Natural killer cell (primary cell): ENCODE measurements around the gene TEKTIP1. TPM values are rescaled to one million over a fixed set of nuclear protein-coding genes. Genes with fewer than 3 reads are reported as not detected.

Source experiments
- ATAC-seq, 3 donors: fragments of 150-1000 bp in 2 of 3; fragments of 200-7000 bp in 1 of 3; cut with Tn5 transposase; 1 replicate in 1 of 3; 2 replicates in 2 of 3; pipeline ENCODE4 v1.10.0; 2021; ENCODE audit warnings: mild to moderate bottlenecking in 2 of 3, moderate library complexity in 2 of 3
- DNase-seq, 2 donors: peaks; one replicate each; pipeline versions ENCODE4 v3.0.0 to v3.0.0-alpha.2; 2013 to 2021; ENCODE audit warnings: mixed read lengths in 1 of 2
- H3K27ac ChIP-seq: one replicate; pipeline ENCODE4 v1.5.1; 2013; ENCODE audit warnings: mild to moderate bottlenecking, low read length
- H3K27me3 ChIP-seq: one replicate; pipeline ENCODE4 v1.6.1; 2013; ENCODE audit warnings: low read length; ENCODE audit not compliant: control insufficient read depth, insufficient read depth
- H3K36me3 ChIP-seq: one replicate; pipeline ENCODE4 v1.6.1; 2013; ENCODE audit warnings: low read length; ENCODE audit not compliant: control insufficient read depth, insufficient read depth
- H3K4me1 ChIP-seq: one replicate; pipeline ENCODE4 v1.6.1; 2013; ENCODE audit warnings: low read length; ENCODE audit not compliant: control insufficient read depth, insufficient read depth
- H3K4me3 ChIP-seq: one replicate; pipeline ENCODE4 v1.5.1; 2013; ENCODE audit warnings: low read length
- H3K9me3 ChIP-seq: one replicate; pipeline ENCODE4 v1.6.1; 2013; ENCODE audit warnings: low read length; ENCODE audit not compliant: control insufficient read depth, insufficient read depth
- H3K27ac Mint-ChIP-seq, 2 donors: one replicate each; pipeline ENCODE4 v1.8.0; 2022; ENCODE audit warnings: mild to moderate bottlenecking in 2 of 2, mixed read lengths in 2 of 2, moderate library complexity in 1 of 2
- H3K27me3 Mint-ChIP-seq, 2 donors: one replicate each; pipeline ENCODE4 v1.8.0; 2022; ENCODE audit warnings: low read depth in 2 of 2, mixed read lengths in 2 of 2
- H3K36me3 Mint-ChIP-seq: one replicate; pipeline ENCODE4 v1.8.0; 2022; ENCODE audit warnings: mixed read lengths
- H3K4me1 Mint-ChIP-seq, 2 donors: one replicate each; pipeline ENCODE4 v1.8.0; 2022; ENCODE audit warnings: mixed read lengths in 2 of 2
- H3K4me3 Mint-ChIP-seq: one replicate; pipeline ENCODE4 v1.8.0; 2022; ENCODE audit warnings: mild to moderate bottlenecking, moderate library complexity, mixed read lengths
- H3K9me3 Mint-ChIP-seq, 2 donors: one replicate each; pipeline ENCODE4 v1.8.0; 2022; ENCODE audit warnings: mixed read lengths in 2 of 2
- WGBS: methylation state at CpG from one replicate; pipeline ENCODE4 v1.1.7; 2013; ENCODE audit warnings: missing lambda C conversion rate; ENCODE audit not compliant: insufficient coverage; 5-methylcytosine and 5-hydroxymethylcytosine counted together
- intact Hi-C: fragments of 100-400 bp; cut with micrococcal nuclease; formaldehyde crosslinking; loops from one replicate; pipeline ENCODE4 v1.14.2; 2022
- total RNA-seq, 4 donors: library from RNA; stranded (reverse); fragments of 120-200 nt in 1 of 4; gene quantifications; one replicate each; pipeline versions ENCODE4 v1.2.3 to v1.2.4, GENCODE V29; 2013 to 2022
- TF ChIP-seq, protein P1 (sequence below): fragments of 200-600 bp; IDR thresholded peaks from one replicate; pipeline ENCODE4 v1.8.0; 2022; ENCODE audit warnings: antibody characterized with exemption

Gene TEKTIP1
- total RNA-seq, 3 donors from 2014 or later (not counting 1 experiment from before 2014, with no cell fraction given), result 5.9 to 11.6 (median 6.4) TPM

DNA sequence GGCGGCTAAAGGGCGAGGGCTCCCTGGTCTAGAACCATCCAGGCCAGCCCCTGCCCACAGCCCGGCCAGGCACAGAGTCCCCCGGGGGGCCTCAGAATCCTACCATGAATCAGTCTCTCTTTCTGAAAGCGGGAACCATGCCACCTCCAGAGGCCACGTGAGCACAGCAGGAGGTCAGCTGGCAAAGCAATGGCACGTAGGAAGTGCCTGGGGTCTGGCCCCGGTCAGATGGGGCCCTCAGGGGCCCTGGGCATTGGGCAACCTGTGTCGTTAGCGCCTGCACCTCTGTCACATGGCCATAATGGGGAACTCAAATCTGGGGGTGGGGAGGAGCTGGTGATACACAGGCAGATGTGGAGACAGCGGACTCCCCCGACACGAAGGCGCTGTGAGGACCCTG is 9.6 kb downstream of the TEKTIP1 start:
- no peak overlapping the region for H3K4me3 Mint-ChIP-seq
- H3K27me3 Mint-ChIP-seq, result no peaks in the 10 kb centered on the region
- H3K27me3 ChIP-seq, result no peaks in the 10 kb centered on the region
- H3K9me3 Mint-ChIP-seq, result no peaks in the 10 kb centered on the region
- H3K9me3 ChIP-seq, result no peaks in the 10 kb centered on the region
- H3K27ac Mint-ChIP-seq, result no peak overlapping the region
- TF ChIP-seq, protein P1, sequence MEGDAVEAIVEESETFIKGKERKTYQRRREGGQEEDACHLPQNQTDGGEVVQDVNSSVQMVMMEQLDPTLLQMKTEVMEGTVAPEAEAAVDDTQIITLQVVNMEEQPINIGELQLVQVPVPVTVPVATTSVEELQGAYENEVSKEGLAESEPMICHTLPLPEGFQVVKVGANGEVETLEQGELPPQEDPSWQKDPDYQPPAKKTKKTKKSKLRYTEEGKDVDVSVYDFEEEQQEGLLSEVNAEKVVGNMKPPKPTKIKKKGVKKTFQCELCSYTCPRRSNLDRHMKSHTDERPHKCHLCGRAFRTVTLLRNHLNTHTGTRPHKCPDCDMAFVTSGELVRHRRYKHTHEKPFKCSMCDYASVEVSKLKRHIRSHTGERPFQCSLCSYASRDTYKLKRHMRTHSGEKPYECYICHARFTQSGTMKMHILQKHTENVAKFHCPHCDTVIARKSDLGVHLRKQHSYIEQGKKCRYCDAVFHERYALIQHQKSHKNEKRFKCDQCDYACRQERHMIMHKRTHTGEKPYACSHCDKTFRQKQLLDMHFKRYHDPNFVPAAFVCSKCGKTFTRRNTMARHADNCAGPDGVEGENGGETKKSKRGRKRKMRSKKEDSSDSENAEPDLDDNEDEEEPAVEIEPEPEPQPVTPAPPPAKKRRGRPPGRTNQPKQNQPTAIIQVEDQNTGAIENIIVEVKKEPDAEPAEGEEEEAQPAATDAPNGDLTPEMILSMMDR, result no peak
- H3K4me1 Mint-ChIP-seq, result peaks cover 0 to 23% of the 10 kb centered on the region in 2 donors
- intact Hi-C loops, result no loop called here
- no peak overlapping the region for H3K4me3 ChIP-seq
- peaks cover 25% of the 10 kb centered on the region for H3K4me1 ChIP-seq
- no peak overlapping the region for H3K27ac ChIP-seq
- peaks cover 27% of the 10 kb centered on the region for H3K36me3 ChIP-seq
- no peak for DNase-seq
- H3K36me3 Mint-ChIP-seq, result no peaks in the 10 kb centered on the region
- ATAC-seq, result peak in 2 of 3 donors; percentile 14 to 44
- WGBS, result 86% methylated on average over 14 of the region's 14 CpGs

DNA sequence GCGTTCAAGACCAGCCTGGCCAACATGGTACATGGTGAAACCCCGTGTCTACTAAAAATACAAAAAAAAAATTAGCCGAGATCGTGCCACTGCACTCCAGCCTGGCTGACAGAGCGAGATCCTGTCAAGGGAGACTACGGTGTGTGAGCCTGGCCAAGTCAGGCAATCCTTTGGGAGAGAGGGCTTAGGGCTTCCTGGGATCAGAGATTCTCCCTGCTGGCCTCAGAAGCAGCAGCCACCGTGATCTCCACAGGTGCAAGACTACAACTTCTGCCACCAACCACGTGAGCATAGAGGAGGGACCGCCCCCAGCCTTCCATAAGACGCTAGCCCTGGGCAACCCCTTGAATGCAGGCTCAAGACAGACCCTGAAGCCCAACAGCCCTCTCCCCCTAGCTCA is 10.8 kb downstream of the TEKTIP1 start:
- Histone ChIP-seq H3K36me3 (peaks cover 20% of the 10 kb centered on the region), H3K27me3 (no peaks in the 10 kb centered on the region), H3K9me3 (no peaks in the 10 kb centered on the region), H3K4me3 (no peak overlapping the region), H3K4me1 (peaks cover 37% of the 10 kb centered on the region), H3K27ac (no peak overlapping the region)
- Mint-ChIP-seq H3K4me1 (peaks cover 0 to 28% of the 10 kb centered on the region in 2 donors), H3K4me3 (no peak overlapping the region), H3K36me3 (no peaks in the 10 kb centered on the region), H3K27ac (no peak overlapping the region), H3K9me3 (no peaks in the 10 kb centered on the region), H3K27me3 (no peaks in the 10 kb centered on the region)
- 93% methylated on average over 10 of the region's 10 CpGs for WGBS
- DNase-seq (no peak), ATAC-seq (no peak)
- TF ChIP-seq, protein P1, result no peak
- intact Hi-C loops, result no loop called here

DNA sequence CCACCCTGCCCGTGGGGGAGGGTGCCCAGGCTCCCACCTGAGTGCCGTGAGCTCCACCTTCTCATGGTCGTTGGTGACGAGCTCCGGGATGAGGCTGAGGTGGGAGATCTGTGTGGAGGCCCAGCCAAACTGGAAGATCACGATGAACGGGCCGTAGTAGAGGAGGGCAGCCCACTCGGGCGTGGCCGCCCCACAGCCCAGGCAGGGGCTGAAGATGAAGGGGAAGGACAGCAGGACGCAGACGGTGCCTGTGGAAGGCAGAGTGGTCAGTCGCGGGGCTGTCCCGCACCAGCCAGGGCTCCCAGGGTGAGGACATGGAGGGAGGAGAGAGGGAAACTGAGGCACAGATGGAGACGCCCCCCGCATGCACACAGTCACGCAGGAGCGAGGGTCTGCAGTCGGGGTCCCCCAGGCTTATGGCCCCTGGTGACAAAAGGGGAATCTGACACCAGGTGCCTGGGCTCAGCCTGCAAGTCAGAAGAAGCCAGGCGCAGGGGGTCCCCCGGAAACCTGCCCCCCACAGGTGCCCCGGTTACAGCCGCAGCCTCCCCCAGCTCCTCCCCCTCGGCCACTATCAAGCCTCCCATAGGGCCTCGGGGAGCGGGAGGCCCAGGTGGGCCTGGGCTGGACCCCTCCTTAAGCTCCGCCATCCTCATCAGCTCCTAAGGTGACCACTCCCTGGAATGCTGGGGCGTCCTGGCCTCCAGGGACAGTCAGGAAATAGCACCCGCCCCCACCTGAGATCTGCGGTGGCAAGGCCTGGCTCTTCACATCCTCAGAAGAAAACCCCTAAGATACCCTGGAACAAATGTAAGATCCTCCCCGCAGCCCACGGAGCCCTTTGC is 12.2 kb downstream of the TEKTIP1 start:
- Histone ChIP-seq H3K27me3 (no peaks in the 10 kb centered on the region), H3K4me1 (peaks cover 44% of the 10 kb centered on the region), H3K36me3 (peaks cover 14% of the 10 kb centered on the region), H3K9me3 (no peaks in the 10 kb centered on the region), H3K27ac (no peak overlapping the region), H3K4me3 (no peak overlapping the region)
- Mint-ChIP-seq H3K4me3 (no peak overlapping the region), H3K27me3 (no peaks in the 10 kb centered on the region), H3K36me3 (no peaks in the 10 kb centered on the region), H3K27ac (no peak overlapping the region), H3K4me1 (peaks cover 10 to 27% of the 10 kb centered on the region in 2 donors), H3K9me3 (no peaks in the 10 kb centered on the region)
- intact Hi-C loops, result no loop called here
- TF ChIP-seq, protein P1, result no peak
- ATAC-seq (no peak), DNase-seq (no peak)
- 96% methylated on average over 34 of the region's 34 CpGs for WGBS

DNA sequence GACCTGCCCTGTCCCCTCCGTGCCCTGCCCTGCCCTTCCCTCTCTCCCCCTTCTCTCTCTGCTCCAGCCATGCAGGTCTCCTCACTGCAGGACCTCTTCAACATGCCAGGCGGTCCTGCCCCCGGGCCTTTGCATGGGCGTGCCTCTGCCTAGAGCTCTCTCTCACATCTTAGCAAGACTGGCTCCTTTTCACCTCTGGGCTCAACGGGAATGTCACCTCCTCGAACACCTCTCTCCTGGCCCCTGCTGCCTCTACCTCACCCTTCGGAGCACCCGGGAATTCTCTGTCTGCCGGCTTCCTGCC is 12.8 kb downstream of the TEKTIP1 start:
- no peak for DNase-seq
- no peaks in the 10 kb centered on the region for H3K9me3 ChIP-seq
- H3K27ac Mint-ChIP-seq, result no peak overlapping the region
- no peaks in the 10 kb centered on the region for H3K9me3 Mint-ChIP-seq
- H3K36me3 Mint-ChIP-seq, result no peaks in the 10 kb centered on the region
- no peak overlapping the region for H3K4me3 Mint-ChIP-seq
- intact Hi-C loops, result no loop called here
- TF ChIP-seq, protein P1, result no peak
- H3K36me3 ChIP-seq, result peaks cover 10% of the 10 kb centered on the region
- WGBS, result 91% methylated on average over 9 of the region's 9 CpGs
- no peaks in the 10 kb centered on the region for H3K27me3 Mint-ChIP-seq
- H3K27me3 ChIP-seq, result no peaks in the 10 kb centered on the region
- no peak for ATAC-seq
- peaks cover 15 to 33% of the 10 kb centered on the region in 2 donors for H3K4me1 Mint-ChIP-seq
- H3K4me1 ChIP-seq, result peaks cover 50% of the 10 kb centered on the region
- H3K4me3 ChIP-seq, result no peak overlapping the region
- no peak overlapping the region for H3K27ac ChIP-seq
